HG03039 (cell line): ENCODE measurements around the gene PLXNA2.

Experiments used
- ATAC-seq: cut with Tn5 transposase; IDR thresholded peaks from one replicate; pipeline ENCODE4 v1.9.1; 2021; ENCODE audit warnings: mild to moderate bottlenecking, moderate library complexity; ENCODE audit not compliant: unreplicated experiment

Gene PLXNA2

GRCh38 chr1:208268541-208269337 is 24.6 kb upstream of the PLXNA2 start:
- ATAC-seq = no peak

- no peak for ATAC-seq
Observed at GRCh38 chr1:208265525-208265924, 21.3 kb upstream of the PLXNA2 start.

GRCh38 chr1:208265122-208265469 is 20.9 kb upstream of the PLXNA2 start:
- ATAC-seq = no peak

- ATAC-seq = no peak
Observed at GRCh38 chr1:208264469-208265121, 20.4 kb upstream of the PLXNA2 start.

- no peak for ATAC-seq
Observed at GRCh38 chr1:208261874-208262273, 17.7 kb upstream of the PLXNA2 start.

- no peak for ATAC-seq
Observed at GRCh38 chr1:208258277-208258676, 14.1 kb upstream of the PLXNA2 start.

GRCh38 chr1:208257351-208257750 is 13.2 kb upstream of the PLXNA2 start:
- no peak for ATAC-seq

GRCh38 chr1:208256556-208256955 is 12.4 kb upstream of the PLXNA2 start:
- ATAC-seq = no peak

GRCh38 chr1:208256091-208256490 is 11.9 kb upstream of the PLXNA2 start:
- ATAC-seq = no peak

- ATAC-seq = no peak
Observed at GRCh38 chr1:208254862-208255261, 10.7 kb upstream of the PLXNA2 start.

- no peak for ATAC-seq
Observed at GRCh38 chr1:208254376-208254775, 10.2 kb upstream of the PLXNA2 start.

GRCh38 chr1:208252836-208253576 is 8.8 kb upstream of the PLXNA2 start:
- ATAC-seq = no peak

- ATAC-seq = no peak
Observed at GRCh38 chr1:208251911-208252835, 8.0 kb upstream of the PLXNA2 start.

- no peak for ATAC-seq
Observed at GRCh38 chr1:208251015-208251414, 6.8 kb upstream of the PLXNA2 start.

- no peak for ATAC-seq
Observed at GRCh38 chr1:208250613-208251012, 6.4 kb upstream of the PLXNA2 start.

GRCh38 chr1:208248991-208249696 is 5.0 kb upstream of the PLXNA2 start:
- ATAC-seq = no peak

GRCh38 chr1:208248307-208248801 is 4.2 kb upstream of the PLXNA2 start:
- no peak for ATAC-seq

GRCh38 chr1:208247696-208248095 is 3.5 kb upstream of the PLXNA2 start:
- ATAC-seq = no peak

- ATAC-seq = no peak
Observed at GRCh38 chr1:208245185-208245705, 1.1 kb upstream of the PLXNA2 start.

GRCh38 chr1:208243527-208243966 is 637 bp downstream of the PLXNA2 start:
- ATAC-seq = no peak
